ENCODE data around the gene HDAC11.

- no peak for TF ChIP-seq CTCF (IDR thresholded peaks at IDR 0.05; ENCODE audit: low read length)
- TF ChIP-seq EZH2 (optimal IDR thresholded peaks at IDR 0.05; ENCODE audit: low read depth, low read length) = no peak
Observed at GRCh38 chr3:13493867-13494441, 13.8 kb downstream of the HDAC11 start.

Data from MM.1S (cell line).